NT2/D1 (cell line): ENCODE results near the gene NRK.
"Not testable (repeated sequence)": the region's sequence is repeated elsewhere in the genome, so short reads cannot be mapped to it uniquely, and the experiment has no call there.

Experiments used
- DNase-seq: peaks from one replicate; pipeline ENCODE4 v3.0.0-alpha.2; 2011; ENCODE audit warnings: low read depth, low spot score
- H3K27me3 ChIP-seq: 2 replicates; pipeline ENCODE4 v1.6.0; 2011; ENCODE audit warnings: mild to moderate bottlenecking; ENCODE audit not compliant: insufficient read length, insufficient read depth
- H3K36me3 ChIP-seq: 2 replicates; pipeline ENCODE4 v1.6.1; 2011; ENCODE audit warnings: mild to moderate bottlenecking, low read length, mixed read lengths; ENCODE audit not compliant: insufficient read depth, insufficient read length
- H3K4me1 ChIP-seq: 2 replicates; pipeline ENCODE4 v1.5.1; 2011; ENCODE audit not compliant: insufficient read depth, insufficient read length
- H3K4me3 ChIP-seq: 2 replicates; pipeline ENCODE4 v1.5.1; 2011; ENCODE audit warnings: low read depth; ENCODE audit not compliant: insufficient read length
- H3K9ac ChIP-seq: 2 replicates; pipeline ENCODE4 v1.6.0; 2011; ENCODE audit warnings: low read depth; ENCODE audit not compliant: insufficient read length
- H3K9me3 ChIP-seq: 2 replicates; pipeline ENCODE4 v1.5.1; 2011; ENCODE audit warnings: mild to moderate bottlenecking, low read length; ENCODE audit not compliant: insufficient read depth
- SUZ12 ChIP-seq: IDR thresholded peaks from 2 replicates; pipeline ENCODE4 v1.6.1; 2011; ENCODE audit not compliant: insufficient read length, insufficient read depth; ENCODE audit errors: extremely low read depth
- YY1 ChIP-seq: IDR thresholded peaks from 2 replicates; pipeline ENCODE4 v1.6.1; 2011; ENCODE audit not compliant: insufficient read length, insufficient read depth
- ZNF274 ChIP-seq: IDR thresholded peaks from 2 replicates; pipeline ENCODE4 v1.6.1; 2011; ENCODE audit warnings: mild to moderate bottlenecking, low read depth, low read length

NRK gene

DNA sequence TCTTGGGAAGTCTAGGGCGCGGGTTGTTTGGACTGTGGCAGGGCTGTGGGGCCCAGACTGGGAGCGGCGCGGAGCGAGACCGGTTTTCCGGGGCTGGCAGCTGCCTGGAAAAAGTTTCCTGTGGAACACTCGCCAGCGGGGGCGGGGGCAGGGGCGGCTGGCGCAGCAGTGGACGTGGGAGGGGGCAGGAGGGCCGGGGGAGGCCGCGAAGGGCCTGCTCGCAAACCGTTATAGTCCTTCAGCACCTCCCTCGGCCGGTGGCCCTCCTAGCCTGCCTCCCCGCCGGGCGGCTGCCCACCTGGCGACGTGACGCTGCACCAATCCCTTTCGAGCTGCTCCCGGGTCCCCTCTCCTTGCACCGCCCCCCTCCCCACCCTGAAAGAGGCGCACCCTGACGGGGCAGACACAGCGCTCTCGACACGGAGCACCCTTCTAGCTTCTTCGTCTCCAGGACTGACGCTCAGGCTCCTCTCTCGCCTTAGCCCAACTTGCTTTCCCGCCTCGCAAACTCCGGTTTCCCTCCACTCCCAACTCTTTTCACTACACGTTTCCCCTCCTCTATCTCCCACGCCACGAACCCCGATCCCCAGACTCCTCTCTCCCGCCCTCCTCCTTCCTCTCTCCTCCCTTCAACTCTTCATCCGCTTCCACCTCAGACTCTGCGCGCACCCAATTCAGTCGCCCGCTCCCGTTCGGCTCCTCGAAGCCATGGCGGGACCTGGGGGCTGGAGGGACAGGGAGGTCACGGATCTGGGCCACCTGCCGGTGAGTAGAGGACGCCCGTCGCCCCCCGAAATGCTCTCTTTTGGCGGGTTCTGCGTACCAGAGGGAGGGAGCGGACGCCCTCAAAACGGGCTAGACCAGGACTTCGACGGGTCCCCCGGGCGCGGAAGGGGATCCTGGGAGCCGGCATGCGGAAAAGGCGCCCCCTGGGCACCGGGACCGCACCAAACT is at the start of gene NRK:
Gene NRK, plus strand, starts transcription at position 402 of the 954 bp plus-strand sequence. Its CDS starts 307 bp downstream, at position 709.
- no peak for DNase-seq
- Histone ChIP-seq H3K27me3 (peaks cover 13% of the 10 kb centered on the region), H3K9me3 (no peaks in the 10 kb centered on the region), H3K9ac (peak within 1 kb of the TSS; percentile 70), H3K36me3 (no peaks in the 10 kb centered on the region), H3K4me1 (peaks cover 2% of the 10 kb centered on the region), H3K4me3 (peak within 1 kb of the TSS; percentile 60)
- TF ChIP-seq ZNF274 (no peak), YY1 (no peak), SUZ12 (no peak)

GRCh38 chrX:105773801-105774200 is 48.5 kb upstream of the NRK start:
- H3K36me3 ChIP-seq = no peaks in the 10 kb centered on the region
- no peak for DNase-seq
- no peak for TF ChIP-seq ZNF274
- no peak for TF ChIP-seq SUZ12
- no peak for TF ChIP-seq YY1
- H3K9ac ChIP-seq = no peak overlapping the region
- H3K4me1 ChIP-seq = no peaks in the 10 kb centered on the region
- no peaks in the 10 kb centered on the region for H3K27me3 ChIP-seq
- H3K4me3 ChIP-seq = no peak overlapping the region
- no peaks in the 10 kb centered on the region for H3K9me3 ChIP-seq

- TF ChIP-seq YY1 (no peak), ZNF274 (no peak), SUZ12 (no peak)
- no peaks in the 10 kb centered on the region for H3K4me1 ChIP-seq
- no peaks in the 10 kb centered on the region for H3K27me3 ChIP-seq
- no peak overlapping the region for H3K4me3 ChIP-seq
- H3K9me3 ChIP-seq = no peaks in the 10 kb centered on the region
- H3K36me3 ChIP-seq = no peaks in the 10 kb centered on the region
- no peak for DNase-seq
- no peak overlapping the region for H3K9ac ChIP-seq
Measured at GRCh38 chrX:105775679-105776078, 46.7 kb upstream of the NRK start.

GRCh38 chrX:105781804-105782203 is 40.5 kb upstream of the NRK start:
- TF ChIP-seq SUZ12 = no peak
- Histone ChIP-seq H3K4me3 (no peak overlapping the region), H3K27me3 (no peaks in the 10 kb centered on the region)

GRCh38 chrX:105796877-105797276 is 25.5 kb upstream of the NRK start:
- Histone ChIP-seq H3K4me3 (peak overlapping the region; percentile 42), H3K9ac (peak overlapping the region; percentile 56)
- not testable (repeated sequence) for H3K36me3 ChIP-seq, H3K27me3 ChIP-seq, H3K4me1 ChIP-seq, DNase-seq, H3K9me3 ChIP-seq

More at GRCh38 chrX:105781804-105782203, 40.5 kb upstream of the NRK start:
- no peaks in the 10 kb centered on the region for H3K4me1 ChIP-seq
- no peaks in the 10 kb centered on the region for H3K9me3 ChIP-seq
- no peak overlapping the region for H3K9ac ChIP-seq
- no peak for DNase-seq
- H3K36me3 ChIP-seq = no peaks in the 10 kb centered on the region

DNA sequence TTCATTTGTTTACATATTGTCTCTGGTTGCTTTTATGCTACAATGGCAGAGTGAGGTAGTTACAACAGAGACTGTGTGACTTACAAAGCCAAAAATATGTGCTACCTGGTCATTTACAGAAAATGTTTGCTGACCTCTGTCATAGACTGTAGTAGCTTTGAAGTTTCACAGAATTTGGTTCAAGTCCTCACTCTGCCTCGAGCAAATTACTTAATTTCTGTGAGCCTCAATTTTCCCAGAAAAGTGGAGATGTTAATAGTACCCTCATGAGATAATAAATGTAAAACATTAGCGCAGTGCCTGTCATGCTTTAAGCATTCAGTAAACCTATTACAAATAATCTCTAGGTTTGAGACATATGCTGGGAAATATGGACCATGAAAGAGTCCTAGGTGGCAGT is 18.4 kb upstream of the NRK start:
- no peak for TF ChIP-seq SUZ12
- no peak for TF ChIP-seq ZNF274
- no peak for TF ChIP-seq YY1
- H3K4me3 ChIP-seq = no peak overlapping the region
- H3K27me3 ChIP-seq = no peaks in the 10 kb centered on the region
- no peaks in the 10 kb centered on the region for H3K4me1 ChIP-seq
- DNase-seq = no peak
- no peaks in the 10 kb centered on the region for H3K36me3 ChIP-seq
- no peak overlapping the region for H3K9ac ChIP-seq
- H3K9me3 ChIP-seq = no peaks in the 10 kb centered on the region

- H3K9me3 ChIP-seq, H3K9ac ChIP-seq, H3K36me3 ChIP-seq, H3K4me3 ChIP-seq, H3K27me3 ChIP-seq, H3K4me1 ChIP-seq, DNase-seq: not testable (repeated sequence)
Measured at GRCh38 chrX:105805655-105806054, 16.7 kb upstream of the NRK start.

GRCh38 chrX:105816517-105816916 is 5.8 kb upstream of the NRK start:
- Histone ChIP-seq H3K9me3 (no peaks in the 10 kb centered on the region), H3K4me3 (no peak overlapping the region), H3K4me1 (no peaks in the 10 kb centered on the region), H3K36me3 (no peaks in the 10 kb centered on the region), H3K27me3 (no peaks in the 10 kb centered on the region), H3K9ac (no peak overlapping the region)
- TF ChIP-seq YY1 (no peak), SUZ12 (no peak), ZNF274 (no peak)
- no peak for DNase-seq
